Tracheal epithelial cell (primary cell): ENCODE measurements around the gene B4GALT1. TPM values are rescaled to one million over a fixed set of nuclear protein-coding genes. Genes with fewer than 3 reads are reported as not detected.

ENCODE experiments used
- total RNA-seq: library from RNA; depleted of rRNA; stranded (reverse); fragments of >200 nt; gene quantifications from 2 replicates; pipeline ENCODE4 v1.2.1, GENCODE V29; 2014

The B4GALT1 gene
- total RNA-seq = 35.9 and 46.7 TPM in 2 replicates

GRCh38 chr9:33167084-33167971, at the start of gene B4GALT1:
B4GALT1 (minus strand) TSS chr9:33167336; CDS start chr9:33167169, 167 bp downstream.

GRCh38 chr9:33076046-33077004, 90.8 kb downstream of the B4GALT1 start, which contains the start of gene SMU1:
SMU1 (minus strand) TSS chr9:33076674; CDS start chr9:33076608, 66 bp downstream.

Other genes starting within 250 kb of the B4GALT1 start
- 45.3 and 49.2 TPM in 2 replicates for gene APTX, start 165.7 kb downstream of the B4GALT1 start, total RNA-seq
- gene DNAJA1, start 142.1 kb downstream of the B4GALT1 start, total RNA-seq = 40.7 and 71.8 TPM in 2 replicates
- gene SMU1, start 90.7 kb downstream of the B4GALT1 start, total RNA-seq = 34.2 and 39.0 TPM in 2 replicates
- not detected in 2 replicates for gene SPINK4, start 72.8 kb upstream of the B4GALT1 start, total RNA-seq
- gene BAG1, start 97.4 kb upstream of the B4GALT1 start, total RNA-seq = 26.0 and 62.0 TPM in 2 replicates
- 143 and 191 TPM in 2 replicates for gene CHMP5, start 97.7 kb upstream of the B4GALT1 start, total RNA-seq
- gene NFX1, start 123.2 kb upstream of the B4GALT1 start, total RNA-seq = 15.7 and 21.1 TPM in 2 replicates
- not detected in 2 replicates for gene AQP7, start 235.2 kb upstream of the B4GALT1 start, total RNA-seq